AG04449 (cell line): Measurements from ENCODE around the gene UQCRC1.

Source experiments
- CTCF ChIA-PET: fragments of 350-600 bp; formaldehyde crosslinking; extraction: SDS; loops from one replicate; lab custom pipeline; 2021; ENCODE audit warnings: antibody characterized with exemption; lab: Yijun Ruan, JAX
- POLR2A ChIA-PET: fragments of 400-600, 350-600 bp; formaldehyde crosslinking; extraction: SDS; loops from one replicate; lab custom pipeline; 2020; ENCODE audit warnings: antibody characterized with exemption, inconsistent platforms; lab: Yijun Ruan, JAX
- DNase-seq: peaks from one replicate; pipeline ENCODE4 v3.0.0-alpha.2; 2010; ENCODE audit warnings: low read depth, low spot score
- H3K4me3 ChIP-seq: 2 replicates; pipeline ENCODE4 v1.5.1; 2011; ENCODE audit warnings: low read depth, mild to moderate bottlenecking, control low read depth, low read length
- CTCF ChIP-seq: IDR thresholded peaks from one replicate; pipeline ENCODE4 v1.5.1; 2011; ENCODE audit warnings: mild to moderate bottlenecking, moderate library complexity, low read length, control low read depth, inconsistent platforms; ENCODE audit not compliant: insufficient read depth; ENCODE audit errors: missing control alignments

UQCRC1 gene

GRCh38 chr3:48584836-48585235, 24.6 kb downstream of the UQCRC1 start:
- CTCF ChIA-PET = no interaction called here
- POLR2A ChIA-PET = no interaction called here
- DNase-seq = no peak
- H3K4me3 ChIP-seq = no peak overlapping the region
- no peak for TF ChIP-seq CTCF

- CTCF ChIA-PET = interaction anchor here (0.7 to 1.5 kb wide), 3 partner anchors 12 to 146 kb away, joined by 3 to 5 read pairs (median 3); no protein-coding TSS in a partner anchor
Measured at GRCh38 chr3:48581621-48582481, 27.6 kb downstream of the UQCRC1 start.

GRCh38 chr3:48576647-48577046, 32.8 kb downstream of the UQCRC1 start:
- ChIA-PET CTCF (interaction anchor here (0.8 to 1.5 kb wide), 2 partner anchors 11 to 18 kb away, joined by 3 to 4 read pairs; no protein-coding TSS in a partner anchor), POLR2A (interaction anchor here (1.2 kb wide), 1 partner anchor 9 kb away, joined by 3 read pairs; no protein-coding TSS in a partner anchor)
- TF ChIP-seq CTCF = no peak
- no peak overlapping the region for H3K4me3 ChIP-seq
- no peak for DNase-seq

More at GRCh38 chr3:48581621-48582481, 27.6 kb downstream of the UQCRC1 start:
- POLR2A ChIA-PET = interaction anchor here (1.7 kb wide), 1 partner anchor 18 kb away, joined by 9 read pairs; the partner anchor contains the start of gene UCN2
- TF ChIP-seq CTCF = no peak
- DNase-seq = no peak
- no peak overlapping the region for H3K4me3 ChIP-seq

GRCh38 chr3:48575366-48575765, 34.1 kb downstream of the UQCRC1 start:
- TF ChIP-seq CTCF = no peak
- no peak overlapping the region for H3K4me3 ChIP-seq
- ChIA-PET POLR2A (no interaction called here), CTCF (no interaction called here)
- DNase-seq = no peak

- no peak for TF ChIP-seq CTCF
- CTCF ChIA-PET = interaction anchor here (1.4 kb wide), 1 partner anchor 15 kb away, joined by 8 read pairs; no protein-coding TSS in a partner anchor
- POLR2A ChIA-PET = no interaction called here
- DNase-seq = no peak
- no peak overlapping the region for H3K4me3 ChIP-seq
Measured at GRCh38 chr3:48573973-48574585, 35.4 kb downstream of the UQCRC1 start.

GRCh38 chr3:48572517-48572916, 36.9 kb downstream of the UQCRC1 start:
- POLR2A ChIA-PET = no interaction called here

More at GRCh38 chr3:48572517-48572916, 36.9 kb downstream of the UQCRC1 start:
- no peak for TF ChIP-seq CTCF
- no peak overlapping the region for H3K4me3 ChIP-seq
- CTCF ChIA-PET = interaction anchor here (0.9 to 1.4 kb wide), 4 partner anchors 12 to 19 kb away, joined by 3 to 8 read pairs (median 4); no protein-coding TSS in a partner anchor
- DNase-seq = no peak
